NCI-H2196 treated with DMSO at 0.1 percent for 48 hours (cell line): ENCODE results near the gene KLK8.
"Not testable (repeated sequence)": the region's sequence is repeated elsewhere in the genome, so short reads cannot be mapped to it uniquely, and the experiment has no call there.

Source experiments
- DNase-seq: peaks from one replicate; lab custom pipeline; 2025; ENCODE audit not compliant: unreplicated experiment; lab: John Stamatoyannopoulos, UW

The KLK8 gene

DNA sequence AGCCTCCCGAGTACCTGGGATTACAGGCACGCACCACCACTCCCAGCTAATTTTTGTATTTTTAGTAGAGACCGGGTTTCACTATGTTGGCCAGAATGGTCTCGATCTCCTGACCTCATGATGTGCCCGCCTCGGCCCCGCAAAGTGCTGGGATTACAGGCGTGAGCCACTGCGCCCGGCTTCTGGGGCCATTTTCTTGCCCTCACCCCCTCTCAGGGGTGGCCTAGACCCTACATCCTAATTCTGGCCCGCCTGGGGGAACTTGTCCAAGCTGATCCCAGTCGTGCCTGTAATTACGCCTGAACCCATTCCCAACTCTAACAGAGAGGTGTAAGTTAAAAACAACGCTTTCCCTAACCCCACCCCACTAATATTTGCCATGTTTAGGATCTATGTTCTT is 17.0 kb downstream of the KLK8 start:
- DNase-seq = not testable (repeated sequence)

GRCh38 chr19:50983625-50984292 is 17.6 kb downstream of the KLK8 start, which contains the start of gene KLK7:
TSS of gene KLK7 (minus strand) at chr19:50983917. CDS start at chr19:50982399, 1,518 bp downstream.
- no peak for DNase-seq

GRCh38 chr19:50982186-50982585 is 19.2 kb downstream of the KLK8 start:
- DNase-seq = no peak

GRCh38 chr19:50981587-50982146 is 19.7 kb downstream of the KLK8 start:
- no peak for DNase-seq

DNA sequence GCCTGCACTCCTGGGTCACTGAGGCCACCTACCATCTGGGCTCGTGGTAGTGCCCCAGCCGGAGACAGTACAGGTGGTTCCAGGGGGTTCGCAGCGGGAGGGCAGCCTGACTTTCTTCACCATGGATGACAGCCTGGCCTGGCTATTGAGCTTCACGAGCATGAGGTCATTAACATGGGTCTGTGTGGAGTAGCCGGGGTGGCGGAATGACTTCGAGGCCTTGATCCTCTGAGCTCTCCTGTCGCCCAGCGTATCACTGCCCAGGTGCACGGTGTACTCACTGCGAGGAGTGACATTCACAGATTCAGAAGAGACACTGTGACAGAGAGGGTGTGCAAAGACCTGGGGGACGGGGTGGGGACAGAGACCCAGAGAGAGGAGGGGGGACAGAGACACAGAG is 21.2 kb downstream of the KLK8 start:
- no peak for DNase-seq

- no peak for DNase-seq
Measured at GRCh38 chr19:50979758-50980157, 21.6 kb downstream of the KLK8 start.

- DNase-seq = no peak
Measured at GRCh38 chr19:50978772-50979390, 22.5 kb downstream of the KLK8 start.

DNA sequence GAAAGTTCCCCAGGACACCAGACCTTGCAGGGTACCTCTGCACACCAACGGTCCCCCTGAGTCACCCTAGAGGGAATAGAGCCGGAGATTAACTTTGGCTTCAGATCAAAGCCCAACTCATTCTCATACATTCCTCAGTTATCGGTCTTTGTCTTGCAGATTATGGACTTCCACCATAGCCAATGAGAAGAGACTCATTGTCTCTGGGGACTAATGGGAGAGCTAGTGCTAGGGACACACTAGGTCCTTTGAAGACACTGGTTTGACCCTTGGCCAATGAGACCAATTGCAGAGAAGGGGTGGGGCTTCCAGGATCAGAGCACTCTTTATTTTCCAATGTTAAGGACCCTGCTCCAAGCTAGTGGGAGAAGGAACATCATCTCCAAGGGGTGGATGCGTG is 23.8 kb downstream of the KLK8 start:
- DNase-seq = no peak

- no peak for DNase-seq
Measured at GRCh38 chr19:50975766-50976165, 25.6 kb downstream of the KLK8 start.

DNA sequence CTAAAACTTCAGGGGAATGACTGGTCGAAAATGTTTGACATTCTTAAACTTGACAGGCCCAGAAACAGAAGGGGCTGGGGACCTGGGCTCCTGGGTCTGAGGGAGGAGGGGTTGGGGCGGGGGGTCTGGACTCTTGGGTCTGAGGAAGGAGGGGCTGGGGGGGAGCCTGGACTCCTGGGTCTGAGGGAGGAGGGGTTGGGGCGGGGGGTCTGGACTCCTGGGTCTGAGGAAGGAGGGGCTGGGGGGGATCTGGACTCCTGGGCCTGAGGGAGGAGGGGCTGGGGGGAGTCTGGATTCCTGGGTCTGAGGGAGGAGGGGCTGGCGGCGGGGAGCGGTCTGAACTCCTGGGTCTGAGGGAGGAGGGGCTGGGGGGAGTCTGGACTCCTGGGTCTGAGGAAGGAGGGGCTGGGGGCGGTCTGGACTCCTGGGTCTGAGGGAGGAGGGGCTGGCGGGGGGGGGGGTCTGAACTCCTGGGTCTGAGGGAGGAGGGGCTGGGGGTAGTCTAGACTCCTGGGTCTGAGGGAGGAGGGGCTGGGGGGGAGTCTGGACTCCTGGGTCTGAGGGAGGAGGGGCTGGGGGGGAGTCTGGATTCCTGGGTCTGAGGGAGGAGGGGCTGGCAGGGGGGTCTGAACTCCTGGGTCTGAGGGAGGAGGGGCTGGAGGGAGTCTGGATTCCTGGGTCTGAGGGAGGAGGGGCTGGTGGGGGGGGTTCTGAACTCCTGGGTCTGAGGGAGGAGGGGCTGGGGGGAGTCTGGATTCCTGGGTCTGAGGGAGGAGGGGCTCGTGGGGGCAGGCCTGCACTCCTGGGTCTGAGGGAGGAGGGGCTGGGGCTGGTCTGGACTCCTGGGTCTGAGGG is 26.5 kb downstream of the KLK8 start:
- no peak for DNase-seq

GRCh38 chr19:50972795-50973376 is 28.5 kb downstream of the KLK8 start:
- DNase-seq = no peak

GRCh38 chr19:50969810-50970209 is 31.6 kb downstream of the KLK8 start:
- DNase-seq = not testable (repeated sequence)

DNA sequence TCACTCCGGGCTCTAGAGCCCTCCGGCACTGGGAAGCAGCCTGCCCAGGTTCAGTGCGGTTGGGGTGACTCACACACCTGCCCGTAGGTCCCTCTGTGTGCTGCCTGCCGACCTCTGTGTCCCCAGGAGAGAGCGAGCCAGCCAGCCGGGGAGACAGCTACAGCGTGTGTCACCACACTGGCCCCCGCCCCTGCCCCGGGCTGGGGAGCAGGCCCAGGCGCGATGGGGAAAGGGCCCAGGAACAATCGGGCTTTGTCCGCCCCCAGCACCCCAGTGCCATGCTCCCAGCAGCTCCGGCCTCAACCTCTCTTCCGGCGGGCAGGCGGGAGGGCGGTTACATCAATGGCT is 32.0 kb downstream of the KLK8 start, which contains the start of gene KLK6:
Gene KLK6 (minus strand): TSS at position 179 of the 348 bp plus-strand sequence. CDS start 1,487 bp downstream, outside the sequence.
- DNase-seq = no peak

DNA sequence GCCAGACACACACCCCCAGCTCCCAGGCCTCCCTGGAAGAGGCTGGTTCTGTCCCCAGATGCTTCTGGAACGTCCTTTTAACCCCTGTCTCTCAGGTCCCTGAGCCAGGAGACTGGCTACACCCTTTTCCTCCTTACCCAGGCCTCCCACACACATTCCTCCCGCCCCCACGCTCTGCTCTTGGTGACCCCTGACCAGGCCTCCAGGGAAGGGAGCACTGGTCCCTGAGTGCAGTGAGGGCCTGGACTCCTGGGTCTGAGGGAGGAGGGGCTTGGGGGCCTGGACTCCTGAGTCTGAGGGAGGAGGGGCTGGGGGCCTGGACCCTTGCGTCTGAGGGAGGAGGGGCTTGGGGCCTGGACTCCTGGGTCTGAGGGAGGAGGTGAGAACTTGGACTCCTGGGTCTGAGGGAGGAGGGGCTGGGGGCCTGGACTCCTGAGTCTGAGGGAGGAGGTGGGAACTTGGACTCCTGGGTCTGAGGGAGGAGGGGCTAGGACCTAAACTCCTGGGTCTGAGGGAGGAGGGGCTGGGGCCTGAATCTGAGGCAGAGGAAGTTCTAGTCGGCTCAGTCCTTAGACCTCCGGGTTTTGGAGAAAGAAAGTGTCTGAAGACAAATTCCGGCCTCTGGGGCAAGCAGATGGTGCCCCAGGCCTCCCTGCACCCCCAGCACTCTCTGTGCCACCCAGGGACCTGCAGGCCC is 32.5 kb downstream of the KLK8 start:
- DNase-seq = no peak

GRCh38 chr19:50967929-50968715 is 33.3 kb downstream of the KLK8 start:
- DNase-seq = no peak

GRCh38 chr19:50964266-50964665 is 37.1 kb downstream of the KLK8 start:
- no peak for DNase-seq

DNA sequence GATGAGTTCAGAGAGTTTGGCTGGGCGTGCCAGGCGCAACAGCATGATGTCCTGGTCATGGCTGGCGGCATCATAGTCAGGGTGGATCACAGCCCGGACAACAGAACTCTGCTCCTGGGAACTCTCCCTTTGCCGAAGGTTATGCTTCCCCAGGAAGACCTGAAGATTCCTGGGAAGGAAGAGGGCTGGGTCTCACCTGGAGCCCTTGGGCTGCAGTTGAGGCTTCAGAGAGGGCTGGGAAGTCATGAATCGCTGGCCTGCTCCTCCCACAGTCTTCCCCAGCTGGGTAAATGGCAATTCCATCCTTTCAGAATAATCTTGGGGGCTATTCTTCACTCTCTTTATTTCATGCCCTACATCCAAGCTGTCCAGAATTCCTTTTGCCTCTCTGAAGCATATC is 38.0 kb downstream of the KLK8 start:
- DNase-seq = no peak

DNA sequence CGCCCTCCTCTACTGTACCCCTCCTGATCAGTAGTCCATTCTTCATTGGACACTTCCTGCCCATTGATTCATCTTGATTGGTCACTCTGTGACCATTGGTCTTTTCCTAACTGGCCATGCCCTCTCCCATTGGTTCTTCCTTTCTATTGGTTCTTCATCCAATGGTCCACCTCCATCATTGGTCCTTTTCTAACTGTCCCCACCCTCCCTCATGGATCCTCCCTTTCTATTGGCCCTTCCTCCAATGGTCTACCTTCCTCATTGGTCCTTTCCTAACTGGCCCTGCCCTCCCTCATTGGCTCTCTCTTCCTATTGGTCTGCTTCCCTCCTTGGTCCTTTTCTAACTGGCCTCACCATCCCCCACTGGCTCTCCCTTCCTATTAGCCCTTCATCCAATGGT is 39.2 kb downstream of the KLK8 start:
- no peak for DNase-seq

DNA sequence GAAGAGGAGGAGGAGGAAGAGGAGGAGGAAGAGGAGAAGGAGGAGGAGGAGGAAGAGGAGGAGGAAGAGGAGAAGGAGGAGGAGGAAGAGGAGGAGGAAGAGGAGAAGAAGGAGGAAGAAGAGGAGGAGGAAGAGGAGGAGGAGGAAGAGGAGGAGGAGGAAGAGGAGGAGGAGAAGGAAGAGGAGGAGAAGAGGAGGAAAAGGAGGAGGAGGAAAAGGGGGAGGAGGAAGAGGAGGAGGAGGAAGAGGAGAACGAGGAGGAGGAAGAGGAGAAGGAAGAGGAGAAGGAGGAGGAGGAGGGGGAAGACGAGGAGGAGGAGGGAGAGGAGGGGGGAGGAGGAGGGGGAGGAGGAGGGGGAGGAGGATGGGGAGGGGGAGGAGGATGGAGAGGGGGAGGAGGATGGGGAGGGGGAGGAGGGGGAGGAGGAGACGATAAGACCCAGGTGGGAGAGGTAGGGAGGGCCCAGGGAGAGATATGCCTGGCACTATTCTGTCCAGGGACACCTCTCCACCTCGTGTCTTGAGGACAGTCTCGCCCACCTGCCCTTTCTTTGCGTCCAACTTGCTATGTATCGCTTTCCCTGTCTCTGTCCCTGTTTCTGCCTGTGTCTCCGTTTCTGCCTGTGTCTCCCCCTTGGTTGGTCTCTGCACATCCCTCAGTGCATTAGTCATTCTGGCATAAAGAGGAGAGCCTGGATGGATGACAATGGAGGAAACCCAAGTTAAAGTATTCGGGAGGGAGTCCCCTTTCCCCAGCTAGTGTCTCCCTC is 41.5 kb downstream of the KLK8 start:
- DNase-seq = no peak
